Activated naive CD4-positive, alpha-beta T cell treated with anti-CD3 and anti-CD28 coated beads, Interleukin-2, amount 50 U/mL, for 16 hours (primary cell): Measurements from ENCODE around the gene TPPP.

ENCODE experiments used
- DNase-seq: peaks from one replicate; pipeline ENCODE4 v3.0.0-alpha.2; 2020

Gene TPPP

GRCh38 chr5:664343-664993 is 28.7 kb downstream of the TPPP start:
- DNase-seq = no peak

DNA sequence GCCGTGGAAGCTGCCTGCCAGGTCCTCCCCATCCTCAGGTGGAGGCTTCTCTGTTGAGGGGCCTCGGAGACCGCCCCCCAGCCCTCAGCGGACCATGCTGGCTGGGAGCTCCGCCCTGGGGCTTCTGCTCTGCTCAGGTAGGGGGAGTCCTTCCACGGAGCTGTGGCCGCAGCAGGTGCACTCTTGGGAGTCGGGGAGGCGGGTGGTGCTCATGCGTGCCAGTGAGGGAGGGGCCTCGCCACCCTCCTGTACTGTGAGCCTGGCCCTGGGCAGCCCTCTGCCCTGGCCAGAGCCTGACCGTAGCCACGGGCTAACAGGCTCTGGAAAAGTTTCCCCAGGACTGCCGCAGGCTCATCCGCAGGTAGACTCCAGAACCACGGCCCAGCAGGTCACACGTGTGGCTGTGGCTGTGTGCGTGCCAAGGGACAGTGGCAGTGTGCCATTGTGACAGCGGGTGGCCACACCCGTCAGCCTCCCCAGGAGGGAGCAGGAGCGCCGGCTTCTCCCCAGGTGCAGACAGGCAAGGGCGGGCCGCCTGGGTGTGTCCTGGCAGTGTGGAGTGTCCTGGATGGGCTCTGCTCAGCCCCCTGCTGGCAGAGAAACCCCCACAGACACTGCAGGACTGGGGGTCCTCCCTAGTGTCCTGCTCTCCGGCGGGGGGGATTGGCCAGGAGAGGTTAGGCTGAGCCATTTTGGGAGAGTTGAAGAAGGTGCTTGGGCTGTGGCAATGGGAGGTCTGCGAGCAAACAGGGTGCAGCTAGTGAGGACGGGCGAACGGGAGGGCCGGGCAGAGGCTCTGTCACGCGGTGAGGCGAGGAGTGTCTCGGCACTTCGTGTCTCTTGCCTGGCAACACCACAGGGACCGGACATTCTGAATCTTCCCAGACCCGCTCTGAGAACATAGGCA is 29.5 kb downstream of the TPPP start:
- no peak for DNase-seq

DNA sequence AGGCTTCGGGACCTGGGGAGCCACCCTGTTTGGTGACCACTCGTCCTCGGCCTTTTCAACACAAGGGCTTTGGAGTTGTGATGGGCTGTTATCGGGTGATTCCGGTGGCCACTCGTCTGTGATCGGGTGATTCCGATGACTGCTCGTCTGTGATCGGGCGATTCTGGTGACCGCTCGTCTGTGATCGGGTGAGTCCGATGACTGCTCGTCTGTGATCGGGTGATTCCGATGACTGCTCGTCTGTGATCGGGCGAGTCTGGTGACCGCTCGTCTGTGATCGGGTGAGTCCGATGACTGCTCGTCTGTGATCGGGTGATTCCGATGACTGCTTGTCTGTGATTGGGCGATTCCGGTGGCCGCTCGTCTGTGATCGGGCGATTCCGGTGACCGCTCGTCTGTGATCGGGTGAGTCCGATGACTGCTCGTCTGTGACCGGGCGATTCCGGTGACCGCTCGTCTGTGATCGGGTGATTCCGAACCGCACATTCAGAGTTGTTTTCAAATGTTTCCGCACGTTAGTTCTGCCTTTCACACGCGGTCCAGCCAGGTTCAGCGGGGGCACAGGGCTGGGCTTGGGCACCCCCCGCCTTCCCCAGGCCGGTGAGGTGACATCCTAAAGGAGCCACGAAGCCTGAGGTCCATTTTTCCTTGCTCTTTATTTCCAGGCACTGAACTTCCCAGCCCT is 30.3 kb downstream of the TPPP start:
- DNase-seq = no peak

DNA sequence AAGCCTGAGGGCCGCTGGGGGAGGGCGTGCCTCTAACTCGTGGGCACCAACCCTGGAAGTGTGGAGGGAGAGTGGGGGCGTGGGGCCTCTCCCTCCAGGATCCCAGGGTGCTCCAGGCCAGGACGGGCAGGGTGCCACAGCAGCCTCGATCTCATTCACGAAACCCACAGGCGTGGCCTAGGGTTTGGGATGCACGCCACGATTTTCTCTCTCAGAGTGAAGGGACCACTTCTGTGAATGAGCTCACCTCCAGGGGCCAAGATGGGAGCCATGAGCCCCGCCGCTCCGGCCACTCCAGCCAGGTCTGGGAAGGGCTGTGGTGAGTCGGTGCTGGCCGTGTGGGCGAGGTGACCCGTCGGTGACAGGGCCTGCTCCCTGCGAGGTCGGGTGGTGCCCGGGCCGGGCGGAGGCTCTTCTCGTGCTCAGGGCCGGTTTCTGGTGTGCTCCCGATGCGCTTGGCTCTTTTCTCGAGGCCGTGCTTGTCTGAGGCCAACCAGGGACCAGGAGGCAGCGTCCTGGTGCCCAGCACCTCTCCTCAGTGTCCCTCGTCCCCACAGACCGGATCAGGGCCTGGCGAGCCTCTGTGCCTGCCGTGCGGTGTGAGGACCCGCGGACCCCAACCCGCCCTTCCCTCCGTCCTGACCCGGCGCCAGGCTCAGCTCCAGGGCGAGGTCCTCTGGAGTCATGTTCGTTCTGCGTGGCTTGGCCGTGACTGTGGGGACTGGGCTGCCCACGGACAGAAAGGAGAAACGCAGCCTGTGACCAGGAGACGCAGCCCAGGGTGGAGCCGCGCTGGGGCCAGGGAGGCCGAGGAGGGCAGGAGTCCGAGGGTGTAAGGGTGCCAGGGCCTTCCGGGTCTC is 31.0 kb downstream of the TPPP start:
- no peak for DNase-seq

DNA sequence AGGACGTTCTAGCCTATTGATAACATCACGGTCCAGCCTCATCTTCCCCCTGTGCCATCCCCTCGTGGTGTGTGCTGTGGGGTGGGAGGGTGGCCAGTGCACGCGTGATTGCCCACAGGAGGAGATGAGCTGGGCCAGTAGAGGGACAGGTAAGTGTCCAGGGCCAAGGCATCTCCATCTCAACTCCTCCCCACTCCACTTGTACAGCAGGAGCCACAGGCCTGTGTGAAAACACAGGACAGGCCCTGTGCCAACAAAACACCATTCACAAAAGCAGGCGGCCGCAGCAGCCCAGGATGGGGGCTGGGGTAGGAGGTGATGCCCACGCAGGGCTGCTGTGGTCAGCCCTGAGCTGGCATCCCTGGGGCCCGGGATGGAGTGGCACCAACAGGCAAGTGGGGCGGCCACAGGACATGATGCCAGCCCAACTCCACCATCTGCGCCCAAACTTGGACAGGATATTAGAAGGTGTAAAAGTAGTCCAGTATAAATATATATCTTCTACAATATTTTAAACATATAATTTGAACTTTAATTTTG is 32.6 kb downstream of the TPPP start:
- no peak for DNase-seq

- no peak for DNase-seq
Observed at GRCh38 chr5:659496-660263, 33.5 kb downstream of the TPPP start.

- DNase-seq = no peak
Observed at GRCh38 chr5:658103-658502, 35.0 kb downstream of the TPPP start.

GRCh38 chr5:657570-657969 is 35.6 kb downstream of the TPPP start:
- DNase-seq = no peak

DNA sequence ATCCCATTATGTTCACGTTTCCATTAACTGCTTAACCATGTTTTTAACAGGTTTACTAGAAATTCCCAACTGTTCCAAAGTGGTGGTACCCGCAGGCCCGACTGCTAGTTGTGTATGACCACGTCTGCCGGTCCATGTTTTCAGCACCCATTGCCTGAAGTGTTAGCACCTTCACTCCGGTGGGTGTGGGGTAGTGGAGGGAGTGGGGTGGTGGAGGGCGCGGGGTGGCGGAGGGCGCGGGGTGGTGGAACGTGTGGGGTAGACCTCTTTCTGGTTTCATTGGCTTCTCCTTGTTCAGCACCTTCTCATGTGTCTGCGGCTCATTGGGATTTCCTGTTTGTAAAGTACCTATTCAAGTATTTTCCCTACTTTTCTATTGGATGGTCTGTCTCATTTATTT is 37.7 kb downstream of the TPPP start:
- no peak for DNase-seq

- no peak for DNase-seq
Observed at GRCh38 chr5:654071-654778, 38.9 kb downstream of the TPPP start.

DNA sequence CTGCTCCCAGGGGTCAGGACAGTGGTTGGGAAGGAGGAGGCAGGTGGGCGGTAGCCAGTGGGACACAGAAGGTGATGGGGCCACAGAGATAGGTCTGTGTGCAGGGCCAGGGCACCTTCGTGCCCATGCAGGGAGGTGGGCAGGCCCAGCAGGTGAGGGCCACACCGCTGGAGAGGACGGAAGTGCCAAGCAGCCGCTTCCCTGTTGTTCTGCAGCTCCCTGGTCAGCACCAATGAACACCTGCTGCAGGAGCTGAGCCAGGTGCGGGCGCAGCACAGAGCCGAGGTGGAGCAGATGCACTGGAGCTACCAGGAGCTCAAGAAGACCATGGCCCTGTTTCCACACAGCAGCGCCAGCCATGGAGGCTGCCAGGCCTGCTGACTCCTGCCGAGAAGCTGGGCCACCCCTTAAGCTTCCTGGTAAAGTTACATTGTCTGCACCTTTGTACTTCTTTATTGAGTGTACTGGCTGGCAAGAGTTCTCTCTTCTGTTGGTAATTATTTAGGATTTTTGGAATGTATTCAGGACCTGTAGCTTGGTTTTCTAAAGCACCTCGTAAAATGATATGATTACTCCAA is 40.3 kb downstream of the TPPP start:
- no peak for DNase-seq

DNA sequence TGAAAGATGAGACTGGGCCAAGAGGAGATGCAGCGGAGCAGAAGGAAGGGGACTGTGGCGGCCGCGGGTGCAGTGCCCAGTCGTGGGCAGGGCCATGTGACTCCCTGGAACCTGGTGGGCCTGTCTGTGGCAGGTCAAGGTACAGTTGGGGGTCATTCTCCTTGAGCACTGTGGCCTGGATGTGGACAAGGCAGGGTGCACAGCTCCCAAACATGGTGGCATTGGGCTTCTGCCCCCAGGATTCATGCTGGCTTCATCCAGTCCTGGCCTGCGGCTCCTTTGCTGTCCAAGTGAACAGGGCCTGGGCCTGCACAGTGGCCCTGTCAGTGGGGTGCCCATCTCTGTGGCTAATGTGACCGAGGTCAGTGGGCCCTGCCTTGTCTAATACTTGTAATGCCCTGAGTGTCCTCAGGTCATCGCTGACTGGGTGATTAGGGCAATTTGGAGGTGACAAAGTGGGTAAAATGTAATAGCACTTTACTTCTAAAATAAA is 41.1 kb downstream of the TPPP start:
- DNase-seq = no peak

DNA sequence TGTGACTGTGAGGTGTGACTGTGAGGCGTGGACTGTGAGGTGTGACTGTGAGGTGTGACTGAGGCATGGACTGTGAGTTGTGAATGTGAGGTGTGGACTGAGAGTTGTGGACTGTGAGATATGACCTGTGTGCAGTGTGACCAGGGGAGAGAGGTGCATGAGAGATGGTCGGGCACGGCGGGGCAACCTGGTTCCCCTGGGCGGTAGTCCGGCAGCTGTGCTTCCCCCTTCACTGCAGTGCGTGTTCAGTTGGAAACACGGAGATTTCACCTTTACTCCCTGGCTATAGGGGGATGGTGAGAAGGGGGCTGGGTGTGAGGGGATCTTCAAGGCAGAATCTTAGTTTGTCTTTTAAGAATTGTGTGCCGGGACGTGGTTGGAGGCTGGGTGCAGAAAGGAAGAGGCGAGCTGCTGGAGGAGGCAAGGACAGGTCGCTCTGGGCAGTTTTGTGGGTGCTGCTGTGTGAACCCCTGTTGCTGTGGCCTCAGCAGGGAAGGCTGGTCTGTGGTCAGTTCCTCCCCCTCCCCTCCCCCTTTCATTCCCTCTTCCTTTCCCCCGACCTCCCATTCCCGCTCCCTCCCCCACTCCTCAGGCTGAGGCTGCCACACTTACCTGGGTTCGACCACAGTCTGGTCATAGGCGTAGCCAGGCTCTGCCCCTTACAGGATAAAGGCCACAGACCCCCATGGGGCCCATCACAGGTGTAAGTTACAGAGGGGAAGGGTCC is 41.7 kb downstream of the TPPP start:
- no peak for DNase-seq

- no peak for DNase-seq
Observed at GRCh38 chr5:647727-648126, 45.4 kb downstream of the TPPP start.

GRCh38 chr5:647311-647710 is 45.8 kb downstream of the TPPP start:
- no peak for DNase-seq

DNA sequence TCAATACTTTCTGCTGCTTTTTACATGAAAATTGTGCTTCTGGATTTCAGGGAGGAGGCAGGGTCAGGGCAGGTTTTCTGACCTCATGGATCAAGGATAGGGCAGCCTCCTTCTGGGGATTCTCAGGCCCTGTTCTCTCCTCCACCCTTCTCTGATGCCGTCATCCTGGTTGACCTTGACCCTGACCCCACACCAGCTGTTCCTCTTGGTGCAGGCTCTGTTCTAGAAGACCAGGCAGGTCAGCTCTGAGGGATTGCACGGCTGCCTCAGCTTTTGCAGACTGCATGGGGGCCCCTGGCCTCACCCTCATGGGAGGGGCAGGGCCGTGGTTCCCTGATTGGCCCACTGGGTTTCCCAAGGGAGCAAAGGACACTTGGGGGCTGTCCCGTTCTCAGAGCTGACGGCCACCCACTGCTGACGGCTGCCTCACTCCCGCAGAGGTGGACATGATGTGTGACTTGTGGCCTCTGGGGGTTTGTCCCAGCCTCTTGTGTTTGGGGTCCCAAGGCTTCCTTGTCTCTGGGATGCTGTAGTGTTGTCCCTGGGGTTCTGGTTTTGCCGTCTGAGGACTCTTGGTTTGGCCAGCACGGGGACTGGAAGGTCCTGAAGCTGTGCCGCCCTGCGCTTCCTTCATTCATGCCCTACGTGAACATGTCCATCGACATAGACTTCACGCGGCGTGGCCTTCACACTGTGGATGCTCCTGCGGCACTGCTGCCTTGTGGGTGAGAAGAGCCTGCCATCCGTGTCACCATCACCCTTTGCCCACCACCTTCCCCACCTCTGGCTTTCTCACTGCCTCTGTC is 46.6 kb downstream of the TPPP start:
- DNase-seq = no peak

DNA sequence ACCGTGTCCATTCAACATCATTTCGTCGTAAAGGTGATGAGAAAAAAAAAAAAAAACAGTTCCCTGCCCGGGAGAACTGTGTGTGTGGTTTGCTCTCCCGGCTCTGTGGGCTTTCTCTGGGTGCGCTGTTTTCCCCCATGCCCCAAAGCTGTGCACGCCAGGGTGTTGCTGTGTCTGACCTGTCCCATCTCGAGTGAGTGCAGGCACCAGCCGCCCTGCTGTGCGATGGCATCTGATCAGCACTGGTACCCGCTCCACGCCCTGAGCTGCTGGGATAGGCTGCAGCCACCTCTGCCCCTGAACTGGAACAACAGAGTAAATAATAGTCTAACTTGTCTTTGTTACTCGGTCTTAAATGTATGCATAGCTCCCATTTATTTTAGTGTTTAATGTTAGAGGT is 47.7 kb downstream of the TPPP start:
- DNase-seq = no peak

DNA sequence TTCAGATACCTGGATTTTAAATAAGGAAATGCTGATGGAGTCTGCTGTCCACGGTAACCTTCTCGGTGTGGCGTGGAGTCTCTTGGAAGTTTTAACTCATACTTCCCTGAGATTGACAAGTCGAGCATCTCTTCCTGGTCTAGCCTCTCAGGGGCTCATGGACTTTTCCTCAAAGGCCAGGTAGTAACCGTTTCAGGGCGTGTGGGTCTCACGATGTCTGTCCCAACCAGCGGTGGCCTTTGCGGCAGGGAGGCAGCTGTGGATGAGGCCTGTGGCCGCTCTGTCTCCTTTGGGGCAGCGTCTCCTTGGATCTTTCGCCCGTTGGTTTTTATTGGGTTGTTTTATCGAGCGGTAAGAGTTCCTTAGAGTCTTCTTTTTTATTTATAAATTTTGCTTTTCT is 48.2 kb downstream of the TPPP start:
- no peak for DNase-seq

GRCh38 chr5:644509-644908 is 48.6 kb downstream of the TPPP start:
- DNase-seq = no peak
